ENCODE results near the gene ALDH16A1. TPM values are rescaled to one million over a fixed set of nuclear protein-coding genes. Genes with fewer than 3 reads are reported as not detected.

Gene ALDH16A1
- total RNA-seq, 4 donors from 2014 or later: 26.6 to 47.2 (median 42.6) TPM

DNA sequence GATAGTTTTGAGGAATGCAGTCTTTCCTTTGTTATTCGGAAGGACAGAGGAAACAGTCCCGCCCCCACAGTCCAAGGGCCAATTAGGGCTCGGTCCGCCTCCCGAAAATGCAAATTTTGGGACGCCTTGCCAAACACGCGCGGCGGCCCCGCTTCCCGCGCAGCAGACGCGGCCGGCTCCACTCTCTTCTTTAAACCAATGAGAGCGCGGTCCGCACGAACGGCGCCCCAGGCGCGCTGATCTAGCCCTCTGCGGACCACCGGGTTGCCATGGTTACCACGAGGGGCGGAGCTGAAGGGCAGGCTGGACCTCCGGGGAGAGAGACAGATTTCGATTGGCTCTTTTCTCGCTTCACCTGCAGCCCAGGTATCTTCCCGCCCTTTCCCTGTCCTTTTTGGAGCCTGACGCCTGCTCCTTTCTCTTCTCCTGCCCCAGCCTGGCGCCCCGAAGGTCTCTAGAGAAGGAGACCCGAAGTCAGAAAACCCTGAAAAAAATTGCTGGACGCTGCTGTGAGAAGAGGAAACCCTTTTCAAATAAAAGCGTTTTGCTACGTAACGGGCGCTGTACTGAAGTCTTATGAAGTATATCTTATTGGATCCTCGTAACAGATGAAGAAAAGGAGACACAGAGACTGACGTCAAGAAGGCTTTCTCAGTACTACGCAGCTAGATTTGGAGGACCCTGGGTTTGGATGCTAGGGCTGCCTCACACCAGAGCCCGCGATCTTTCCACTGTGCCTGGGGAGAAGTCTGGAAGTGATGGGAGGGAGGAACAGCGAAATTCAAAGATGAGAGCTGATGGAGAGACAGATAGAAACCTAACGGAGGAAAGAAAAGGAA, 31.8 kb upstream of the ALDH16A1 start:
- intact Hi-C loops (cut with DNase I; ENCODE audit: low total_unique reads): no loop called here
- 6 to 9% methylated on average over 48 of the region's 48 CpGs for WGBS, 2 donors
- peak in 1 of 2 donors; percentile 34 for DNase-seq (ENCODE audit: low spot score in 2 of 2)
- H3K4me3 ChIP-seq (ENCODE audit: low read depth, poor library complexity, severe bottlenecking): no peak overlapping the region
- TF ChIP-seq, protein P1, sequence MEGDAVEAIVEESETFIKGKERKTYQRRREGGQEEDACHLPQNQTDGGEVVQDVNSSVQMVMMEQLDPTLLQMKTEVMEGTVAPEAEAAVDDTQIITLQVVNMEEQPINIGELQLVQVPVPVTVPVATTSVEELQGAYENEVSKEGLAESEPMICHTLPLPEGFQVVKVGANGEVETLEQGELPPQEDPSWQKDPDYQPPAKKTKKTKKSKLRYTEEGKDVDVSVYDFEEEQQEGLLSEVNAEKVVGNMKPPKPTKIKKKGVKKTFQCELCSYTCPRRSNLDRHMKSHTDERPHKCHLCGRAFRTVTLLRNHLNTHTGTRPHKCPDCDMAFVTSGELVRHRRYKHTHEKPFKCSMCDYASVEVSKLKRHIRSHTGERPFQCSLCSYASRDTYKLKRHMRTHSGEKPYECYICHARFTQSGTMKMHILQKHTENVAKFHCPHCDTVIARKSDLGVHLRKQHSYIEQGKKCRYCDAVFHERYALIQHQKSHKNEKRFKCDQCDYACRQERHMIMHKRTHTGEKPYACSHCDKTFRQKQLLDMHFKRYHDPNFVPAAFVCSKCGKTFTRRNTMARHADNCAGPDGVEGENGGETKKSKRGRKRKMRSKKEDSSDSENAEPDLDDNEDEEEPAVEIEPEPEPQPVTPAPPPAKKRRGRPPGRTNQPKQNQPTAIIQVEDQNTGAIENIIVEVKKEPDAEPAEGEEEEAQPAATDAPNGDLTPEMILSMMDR (IDR thresholded peaks at IDR 0.05): no peak
- no peak for TF ChIP-seq POLR2A (IDR thresholded peaks at IDR 0.05)

DNA sequence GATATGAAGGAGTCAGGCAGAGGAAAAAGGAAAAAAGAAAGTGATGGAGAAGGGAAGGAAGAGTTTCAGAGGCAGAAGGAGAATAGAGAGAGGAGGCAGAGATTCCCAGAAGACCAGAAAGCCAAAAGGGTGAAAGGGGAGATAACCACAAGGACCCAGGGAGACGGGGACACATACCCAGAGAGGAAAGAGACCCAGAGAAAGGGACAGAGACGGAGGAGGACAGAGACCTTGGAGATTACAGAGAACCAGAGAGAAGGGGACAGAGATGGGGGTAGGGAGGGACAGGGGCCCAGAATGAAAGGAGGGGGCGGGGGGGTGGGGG, 31.2 kb upstream of the ALDH16A1 start:
- intact Hi-C loops (cut with DNase I; ENCODE audit: low total_unique reads): no loop called here
- TF ChIP-seq, protein P1 (IDR thresholded peaks at IDR 0.05): no peak
- no peak for TF ChIP-seq POLR2A (IDR thresholded peaks at IDR 0.05)
- 18 to 24% methylated on average over 3 of the region's 3 CpGs for WGBS, 2 donors
- DNase-seq (ENCODE audit: low spot score in 2 of 2): no peak
- H3K4me3 ChIP-seq (ENCODE audit: low read depth, poor library complexity, severe bottlenecking): no peak overlapping the region

DNA sequence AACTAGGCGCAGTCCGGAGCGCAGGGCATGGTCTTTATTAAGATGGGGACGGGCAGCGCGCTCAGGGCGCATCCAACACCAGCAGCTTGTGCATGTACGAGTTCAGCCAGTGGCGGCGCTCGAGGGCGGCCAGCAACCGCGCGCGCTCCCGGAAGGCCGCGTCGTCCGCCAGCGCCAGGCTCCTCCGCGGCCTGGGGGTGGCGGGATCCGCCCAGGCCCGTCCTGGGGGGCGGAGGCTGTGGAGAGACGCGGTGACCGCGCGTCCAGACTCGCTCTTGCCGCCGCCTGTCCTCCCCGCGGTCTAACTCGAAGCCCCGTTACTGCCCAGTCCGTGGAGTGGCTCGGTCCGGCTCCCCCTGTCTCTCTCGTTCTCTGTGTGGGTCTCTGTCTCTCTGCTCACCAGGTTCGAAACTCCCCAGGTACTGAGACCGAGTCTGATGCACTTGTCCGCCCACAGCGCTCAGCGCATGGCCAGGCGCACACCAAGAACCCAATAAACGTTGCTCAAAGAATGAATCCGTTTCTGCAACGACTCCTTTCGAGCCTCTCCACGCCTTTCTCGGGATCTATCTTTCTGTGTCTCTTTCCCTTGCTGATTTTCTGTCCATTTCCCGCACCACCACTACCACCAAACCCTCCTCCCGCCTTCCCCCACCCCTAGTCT, 30.5 kb upstream of the ALDH16A1 start:
- TF ChIP-seq, protein P1 (IDR thresholded peaks at IDR 0.05): no peak
- TF ChIP-seq POLR2A (IDR thresholded peaks at IDR 0.05): no peak
- no peak for DNase-seq (ENCODE audit: low spot score in 2 of 2)
- H3K4me3 ChIP-seq (ENCODE audit: low read depth, poor library complexity, severe bottlenecking): no peak overlapping the region
- intact Hi-C loops (cut with DNase I; ENCODE audit: low total_unique reads): no loop called here
- 2% methylated on average over 34 to 58 of the region's 58 CpGs for WGBS, 2 donors

DNA sequence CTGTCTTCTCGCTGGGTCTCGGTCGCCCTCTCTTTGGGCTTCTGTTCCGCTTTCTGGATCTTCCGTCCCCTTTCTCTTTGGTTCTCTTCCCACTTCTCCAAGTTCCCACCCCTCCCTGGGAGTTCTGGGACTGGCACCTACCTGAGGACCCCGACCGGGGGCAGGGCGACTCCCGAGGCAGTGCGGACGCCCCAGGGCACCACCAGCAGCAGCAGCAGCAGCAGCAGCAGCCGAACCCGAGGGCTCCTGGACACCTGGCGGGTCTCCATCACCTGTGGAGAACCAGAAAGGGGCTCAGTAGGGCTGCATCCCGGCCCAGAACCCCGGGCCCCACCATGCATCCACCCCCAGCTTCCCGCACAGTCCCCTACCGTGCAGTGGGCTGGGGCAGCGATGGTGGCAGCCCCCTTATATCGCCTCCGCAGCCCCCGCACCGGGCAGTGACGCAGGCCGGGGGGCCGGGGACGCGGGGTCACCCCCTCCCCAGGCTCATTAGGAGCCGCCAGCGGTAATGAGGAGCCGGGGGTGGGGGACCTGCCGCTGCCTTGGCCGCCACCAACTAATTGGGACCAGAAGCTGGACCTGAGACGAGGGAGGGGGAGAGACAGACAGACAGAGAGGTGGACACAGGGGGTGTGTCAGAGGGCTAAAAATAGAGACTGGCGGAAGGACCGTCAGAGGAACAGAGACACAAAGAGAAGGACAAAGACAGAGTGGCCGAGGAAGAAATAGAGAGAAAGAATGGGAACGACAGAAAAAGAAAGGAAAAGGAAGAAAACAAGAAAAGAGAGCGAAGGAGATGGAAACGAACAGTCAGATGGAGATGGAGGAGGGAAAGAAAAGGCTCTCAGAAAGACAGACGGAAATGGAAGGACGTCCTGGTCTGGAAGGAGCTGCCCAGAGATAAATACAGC, 29.7 kb upstream of the ALDH16A1 start, which contains the start of gene PTH2:
PTH2 (minus strand) TSS at position 371 of the 914 bp plus-strand sequence; CDS start at position 269, 102 bp downstream.
- WGBS, 2 donors: 8 to 10% methylated on average over 36 to 42 of the region's 42 CpGs
- TF ChIP-seq, protein P1 (IDR thresholded peaks at IDR 0.05): no peak
- no peak for TF ChIP-seq POLR2A (IDR thresholded peaks at IDR 0.05)
- H3K4me3 ChIP-seq (ENCODE audit: low read depth, poor library complexity, severe bottlenecking): no peak within 1 kb of the TSS
- no peak for DNase-seq (ENCODE audit: low spot score in 2 of 2)
- intact Hi-C loops (cut with DNase I; ENCODE audit: low total_unique reads): no loop called here

DNA sequence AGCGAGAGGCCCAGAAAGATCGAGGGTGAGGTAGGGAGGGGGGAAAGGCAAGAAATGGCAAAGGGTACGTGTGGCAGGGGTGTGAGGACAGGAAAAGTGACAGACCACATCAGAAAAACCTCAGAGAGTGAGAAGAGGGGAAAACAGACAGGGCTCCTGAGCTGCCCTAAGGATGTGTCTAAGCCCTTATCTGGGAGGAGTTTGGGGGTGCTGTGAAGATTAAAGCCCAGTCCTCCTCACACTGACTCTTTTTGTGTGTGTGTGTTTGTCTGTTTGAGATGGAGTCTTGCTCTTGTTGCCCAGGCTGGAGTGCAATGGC, 29.1 kb upstream of the ALDH16A1 start:
- WGBS, 2 donors: 14 to 25% methylated on average over 3 of the region's 3 CpGs
- H3K4me3 ChIP-seq (ENCODE audit: low read depth, poor library complexity, severe bottlenecking): no peak overlapping the region
- intact Hi-C loops (cut with DNase I; ENCODE audit: low total_unique reads): no loop called here
- DNase-seq (ENCODE audit: low spot score in 2 of 2): no peak
- TF ChIP-seq, protein P1 (IDR thresholded peaks at IDR 0.05): no peak
- TF ChIP-seq POLR2A (IDR thresholded peaks at IDR 0.05): no peak
